ENCODE data around the gene EGFLAM.

DNA sequence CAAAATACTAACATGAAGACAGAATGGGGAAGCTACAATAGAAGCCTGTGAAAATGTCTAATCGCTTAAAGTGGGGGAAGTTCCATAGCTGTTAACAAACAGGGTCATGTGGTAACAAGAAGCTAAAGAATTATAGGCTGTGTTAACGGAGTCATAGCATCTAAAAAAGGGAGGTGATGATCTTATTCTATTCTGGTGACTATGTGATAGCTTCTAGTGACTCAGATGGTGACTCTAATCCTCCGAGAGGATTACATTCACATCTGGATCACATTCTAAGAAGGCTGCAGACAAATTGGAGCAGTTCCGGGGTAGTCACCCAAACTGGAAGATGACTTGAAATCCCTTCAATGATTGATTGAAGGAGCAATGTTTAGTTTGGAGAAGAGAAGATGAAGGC lies 156.0 kb downstream of the EGFLAM start:
- TF ChIP-seq, protein P1, sequence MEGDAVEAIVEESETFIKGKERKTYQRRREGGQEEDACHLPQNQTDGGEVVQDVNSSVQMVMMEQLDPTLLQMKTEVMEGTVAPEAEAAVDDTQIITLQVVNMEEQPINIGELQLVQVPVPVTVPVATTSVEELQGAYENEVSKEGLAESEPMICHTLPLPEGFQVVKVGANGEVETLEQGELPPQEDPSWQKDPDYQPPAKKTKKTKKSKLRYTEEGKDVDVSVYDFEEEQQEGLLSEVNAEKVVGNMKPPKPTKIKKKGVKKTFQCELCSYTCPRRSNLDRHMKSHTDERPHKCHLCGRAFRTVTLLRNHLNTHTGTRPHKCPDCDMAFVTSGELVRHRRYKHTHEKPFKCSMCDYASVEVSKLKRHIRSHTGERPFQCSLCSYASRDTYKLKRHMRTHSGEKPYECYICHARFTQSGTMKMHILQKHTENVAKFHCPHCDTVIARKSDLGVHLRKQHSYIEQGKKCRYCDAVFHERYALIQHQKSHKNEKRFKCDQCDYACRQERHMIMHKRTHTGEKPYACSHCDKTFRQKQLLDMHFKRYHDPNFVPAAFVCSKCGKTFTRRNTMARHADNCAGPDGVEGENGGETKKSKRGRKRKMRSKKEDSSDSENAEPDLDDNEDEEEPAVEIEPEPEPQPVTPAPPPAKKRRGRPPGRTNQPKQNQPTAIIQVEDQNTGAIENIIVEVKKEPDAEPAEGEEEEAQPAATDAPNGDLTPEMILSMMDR (IDR thresholded peaks at IDR 0.05; ENCODE audit: extremely low read depth in 1 of 2, insufficient read depth in 1 of 2, low read depth in 1 of 2, low read length in 2 of 2): no peak
- TF ChIP-seq POLR2AphosphoS5 (IDR thresholded peaks at IDR 0.05; ENCODE audit: insufficient read depth, low read depth, low read length) (no peak), JUN (IDR thresholded peaks at IDR 0.05; ENCODE audit: borderline replicate concordance, insufficient read depth, insufficient read length, low read depth) (no peak), POLR2A (IDR thresholded peaks at IDR 0.05; ENCODE audit: low read depth, low read length) (no peak), EZH2 (IDR thresholded peaks at IDR 0.05; ENCODE audit: borderline replicate concordance, low read depth, low read length, severe bottlenecking) (no peak), FOS (IDR thresholded peaks at IDR 0.05; ENCODE audit: borderline replicate concordance, insufficient read depth, low read length) (no peak), MYC (IDR thresholded peaks at IDR 0.05; ENCODE audit: low read depth, low read length) (no peak), GATA2 (IDR thresholded peaks at IDR 0.05; ENCODE audit: insufficient read depth, insufficient read length, low read depth, low read length) (no peak)
- TF ChIP-seq, protein P2, sequence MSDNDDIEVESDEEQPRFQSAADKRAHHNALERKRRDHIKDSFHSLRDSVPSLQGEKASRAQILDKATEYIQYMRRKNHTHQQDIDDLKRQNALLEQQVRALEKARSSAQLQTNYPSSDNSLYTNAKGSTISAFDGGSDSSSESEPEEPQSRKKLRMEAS (IDR thresholded peaks at IDR 0.05; ENCODE audit: insufficient read depth, insufficient read length): no peak
